NCI-H2196 treated with DMSO at 0.1 percent for 48 hours (cell line): ENCODE measurements around the gene CYCS.

Source experiments
- DNase-seq: peaks from one replicate; lab custom pipeline; 2025; ENCODE audit not compliant: unreplicated experiment; lab: John Stamatoyannopoulos, UW

The CYCS gene

GRCh38 chr7:25073451-25073850 is 51.6 kb downstream of the CYCS start:
- DNase-seq, result no peak
